ENCODE results near the gene G6PD.
"Not testable (repeated sequence)": the region's sequence is repeated elsewhere in the genome, so short reads cannot be mapped to it uniquely, and the experiment has no call there.

The G6PD gene

DNA sequence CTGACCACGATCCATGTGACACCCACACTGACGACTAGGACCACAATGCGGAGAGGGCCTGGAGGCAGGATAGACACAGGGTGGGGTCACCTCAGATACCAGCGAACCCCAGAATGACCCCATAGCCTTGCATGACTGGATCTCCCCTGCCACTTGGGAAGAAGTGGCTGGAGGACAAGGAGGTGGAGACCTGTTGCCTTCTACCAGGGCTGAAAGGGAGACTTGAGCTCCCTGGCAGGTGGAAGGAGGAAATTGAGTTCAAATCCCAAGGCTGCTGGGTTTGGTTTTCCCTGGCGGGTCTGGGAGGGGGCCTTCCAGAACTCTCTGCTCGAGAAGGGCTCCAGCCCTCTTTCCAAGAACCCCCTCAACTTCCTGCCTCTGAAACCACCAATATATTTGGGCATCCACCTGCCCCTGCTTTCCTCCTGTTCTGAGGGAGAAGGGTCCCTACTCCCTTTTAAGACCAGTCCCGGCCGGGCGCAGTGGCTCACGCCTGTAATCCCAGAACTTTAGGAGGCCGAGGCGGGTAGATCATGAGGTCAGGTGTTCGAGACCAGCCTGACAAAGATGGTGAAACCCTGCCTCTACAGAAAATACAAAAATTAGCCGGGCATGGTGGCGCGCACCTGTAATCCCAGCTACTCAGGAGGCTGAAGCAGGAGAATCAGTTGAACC is 33.6 kb downstream of the G6PD start:
- no peak for DNase-seq

GRCh38 chrX:154511761-154512160 is 34.9 kb downstream of the G6PD start:
- no peak for DNase-seq

GRCh38 chrX:154509455-154509854 is 37.2 kb downstream of the G6PD start:
- no peak for DNase-seq

GRCh38 chrX:154508384-154508745 is 38.3 kb downstream of the G6PD start:
- DNase-seq = no peak

- DNase-seq = no peak
These were observed 38.8 kb downstream of the G6PD start for GRCh38 chrX:154507673-154508383.

- DNase-seq = no peak
These were observed 39.9 kb downstream of the G6PD start for GRCh38 chrX:154506483-154507332.

DNA sequence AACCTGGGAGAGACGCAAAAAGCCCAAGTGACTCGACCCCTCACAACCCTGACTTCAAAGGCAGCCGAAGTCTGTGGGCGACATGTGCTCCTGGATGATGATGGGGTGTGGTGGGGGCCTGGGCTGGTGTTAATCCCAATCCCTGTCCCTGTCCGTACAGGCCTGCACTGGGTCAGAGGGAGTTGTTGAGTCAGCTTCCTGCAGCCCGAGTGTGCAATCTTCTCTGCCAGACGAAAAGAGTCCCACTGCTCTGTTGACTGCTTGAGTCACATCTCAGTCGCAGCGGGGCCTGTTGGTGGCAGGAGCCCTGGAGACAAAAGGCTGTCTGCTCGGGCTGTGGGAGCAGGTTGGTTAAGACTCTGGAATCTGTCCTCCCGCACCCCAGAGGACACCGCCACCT is 40.9 kb downstream of the G6PD start:
- no peak for DNase-seq

- no peak for DNase-seq
These were observed 43.7 kb downstream of the G6PD start for GRCh38 chrX:154502989-154503388.

DNA sequence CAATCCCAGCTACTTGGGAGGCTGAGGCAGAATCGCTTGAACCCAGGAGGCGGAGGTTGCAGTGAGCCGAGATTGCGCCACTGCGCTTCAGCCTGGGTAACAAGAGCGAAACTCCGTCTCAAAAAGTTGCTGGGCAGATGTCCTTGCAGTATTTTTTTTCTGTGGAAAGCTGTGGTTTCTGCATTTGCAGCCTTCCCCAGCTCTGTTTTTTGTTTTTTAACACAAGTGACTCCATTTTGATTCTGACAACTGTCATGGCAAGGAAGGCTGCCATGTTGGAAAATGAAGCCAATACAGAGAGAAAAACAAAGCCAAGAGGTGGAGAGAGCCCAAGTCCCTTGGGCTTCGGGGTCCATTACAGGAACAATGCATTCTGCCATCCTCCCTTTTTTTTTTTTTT is 44.5 kb downstream of the G6PD start:
- no peak for DNase-seq

DNA sequence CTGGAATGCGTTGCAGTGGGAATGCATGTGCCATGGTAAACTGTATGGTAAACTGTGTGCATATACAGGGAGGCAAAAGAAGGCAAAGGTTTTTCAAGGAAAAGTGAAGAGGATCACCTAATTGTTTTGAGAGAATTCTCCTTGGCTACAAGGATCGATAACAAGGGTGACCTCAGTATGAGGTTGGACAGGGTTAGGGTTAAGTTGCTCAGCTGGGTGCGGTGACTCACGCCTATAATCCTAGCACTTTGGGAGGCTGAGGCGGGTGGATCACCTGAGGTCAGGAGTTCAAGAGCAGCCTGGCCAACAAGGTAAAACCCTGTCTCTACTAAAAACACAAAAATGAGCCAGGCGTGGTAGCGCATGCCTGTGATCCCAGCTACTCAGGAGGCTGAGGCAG is 45.2 kb downstream of the G6PD start:
- not testable (repeated sequence) for DNase-seq

DNA sequence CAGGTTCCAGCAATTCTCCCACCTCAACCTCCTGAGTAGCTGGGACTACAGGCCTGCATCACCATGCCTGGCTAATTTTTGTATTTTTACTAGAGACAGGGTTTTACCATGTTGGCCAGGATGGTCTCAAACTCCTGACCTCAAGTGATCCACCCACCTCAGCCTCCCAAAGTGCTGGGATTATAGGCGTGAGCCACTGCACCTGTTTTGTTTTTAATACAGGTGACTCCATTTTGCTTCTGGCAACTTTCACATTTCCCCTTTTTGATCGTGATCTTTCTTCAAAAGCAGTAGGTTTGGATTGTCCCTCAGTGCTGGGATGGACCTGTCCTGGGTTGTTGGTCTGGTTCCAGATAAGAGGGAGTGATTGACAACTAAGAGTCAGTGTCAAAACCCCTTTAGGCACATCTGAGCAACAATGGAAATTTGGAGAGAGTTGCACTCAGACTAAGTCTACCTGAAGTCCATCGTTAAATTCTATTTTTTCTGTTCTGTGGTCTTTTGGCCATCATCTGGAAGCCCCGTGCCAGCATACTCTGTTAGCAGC is 50.0 kb downstream of the G6PD start:
- DNase-seq = not testable (repeated sequence)

GRCh38 chrX:154495472-154495922 is 51.1 kb downstream of the G6PD start:
- no peak for DNase-seq

- no peak for DNase-seq
These were observed 51.9 kb downstream of the G6PD start for GRCh38 chrX:154494715-154495114.

DNA sequence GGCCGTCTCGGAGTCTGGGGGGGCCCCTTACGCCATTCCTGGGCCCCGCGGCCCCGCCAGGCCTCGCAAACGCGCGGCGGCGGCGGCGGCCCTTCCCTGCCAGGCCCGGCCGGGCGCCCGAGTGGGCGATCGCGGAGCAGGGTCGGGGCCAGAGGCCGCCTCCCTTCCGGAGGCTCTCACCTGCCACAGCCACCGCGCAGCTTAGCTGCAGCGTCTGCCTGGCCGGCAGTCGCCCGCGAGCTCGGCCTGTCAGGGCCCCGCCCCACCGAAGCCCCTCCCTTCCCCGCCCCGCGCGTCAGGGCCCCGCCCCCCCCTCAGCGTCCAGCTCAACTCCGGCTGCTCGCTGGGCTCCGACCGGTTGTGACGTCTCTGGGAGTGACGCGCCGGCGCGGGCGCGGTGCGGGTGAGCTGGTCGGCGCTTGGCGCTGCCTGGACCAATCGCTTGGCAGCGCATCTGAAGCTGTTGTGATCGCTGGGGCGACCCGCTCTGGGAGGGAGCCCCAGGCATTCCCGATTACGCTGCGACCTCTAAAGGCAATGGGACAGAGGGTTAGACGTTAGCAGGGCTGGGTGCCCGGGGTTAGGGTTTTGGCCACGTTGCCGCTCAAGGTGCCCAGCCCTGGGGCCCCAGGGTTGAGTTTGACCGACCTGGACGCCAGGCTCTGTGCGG is 56.1 kb downstream of the G6PD start, which contains the start of gene SLC10A3:
Gene SLC10A3, minus strand, starts transcription at position 216 of the 670 bp plus-strand sequence. CDS start 1,689 bp downstream, outside the sequence.
- peak; percentile 85 for DNase-seq

GRCh38 chrX:154490021-154490413 is 56.6 kb downstream of the G6PD start:
- DNase-seq = peak; percentile 2

- DNase-seq = no peak
These were observed 57.5 kb downstream of the G6PD start for GRCh38 chrX:154489182-154489581.

- no peak for DNase-seq
These were observed 58.1 kb downstream of the G6PD start for GRCh38 chrX:154488336-154489075.

GRCh38 chrX:154487518-154488290 is 58.9 kb downstream of the G6PD start:
- DNase-seq = no peak

DNA sequence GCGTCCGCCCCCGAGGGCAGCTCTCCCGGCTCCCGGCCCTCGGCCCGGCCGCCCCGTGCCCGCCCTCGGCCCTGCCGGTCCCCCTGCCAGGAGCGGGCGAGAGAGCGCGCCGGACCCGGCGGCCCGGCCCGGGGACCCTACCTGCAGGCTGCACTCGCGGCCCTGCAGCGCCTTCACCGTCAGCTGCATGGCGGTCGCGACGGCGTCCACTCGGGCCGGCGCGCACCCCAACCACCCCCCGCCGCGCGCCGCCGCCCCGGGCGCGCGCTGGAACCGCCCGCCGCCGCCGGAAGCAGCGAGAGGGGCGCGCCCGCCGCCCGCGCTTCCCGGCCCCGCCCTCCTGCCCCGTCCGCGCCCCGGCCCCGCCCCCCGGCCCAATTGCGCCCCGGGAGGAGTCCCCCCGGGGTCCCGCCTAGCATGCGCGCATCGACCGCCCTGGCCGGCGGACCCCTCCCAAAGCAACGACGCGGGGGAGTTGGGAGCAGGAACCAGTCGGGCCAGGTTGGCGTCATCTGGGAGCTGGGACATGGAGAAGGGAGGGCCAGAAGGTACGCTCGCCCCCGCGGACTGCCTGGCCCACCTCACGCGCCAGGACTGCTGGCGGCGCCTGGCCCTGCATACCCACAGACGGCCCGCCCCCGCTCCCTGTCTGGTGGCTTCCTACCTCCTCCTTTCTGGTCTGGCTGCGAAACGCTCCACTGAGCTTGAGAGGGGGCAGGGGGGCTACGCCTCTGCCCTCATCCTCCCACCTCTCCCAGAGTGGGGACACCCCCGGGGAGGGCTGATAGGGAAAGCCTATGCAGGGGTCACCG is 60.0 kb downstream of the G6PD start, which contains the start of gene UBL4A:
Gene UBL4A, minus strand, starts transcription at position 220 of the 812 bp plus-strand sequence. Its CDS starts 31 bp downstream, at position 189.
- peak; percentile 17 for DNase-seq

- no peak for DNase-seq
These were observed 60.6 kb downstream of the G6PD start for GRCh38 chrX:154486052-154486395.
